ENCODE data around the gene RXRB.

Gene RXRB

GRCh38 chr6:33174784-33175183, 25.7 kb downstream of the RXRB start:
- no peak for DNase-seq

GRCh38 chr6:33173535-33174180, 26.8 kb downstream of the RXRB start:
- DNase-seq: no peak

GRCh38 chr6:33172688-33173534, 27.6 kb downstream of the RXRB start:
- peak; percentile 27 for DNase-seq

- no peak for DNase-seq
These were observed 28.4 kb downstream of the RXRB start for GRCh38 chr6:33171880-33172687.

GRCh38 chr6:33171016-33171879, 29.2 kb downstream of the RXRB start:
- no peak for DNase-seq

GRCh38 chr6:33170176-33171015, 30.1 kb downstream of the RXRB start:
- DNase-seq: no peak

GRCh38 chr6:33169291-33170175, 30.9 kb downstream of the RXRB start:
- no peak for DNase-seq

- no peak for DNase-seq
These were observed 31.8 kb downstream of the RXRB start for GRCh38 chr6:33168639-33169038.

GRCh38 chr6:33168284-33168601, 32.2 kb downstream of the RXRB start:
- no peak for DNase-seq

- no peak for DNase-seq
These were observed 32.8 kb downstream of the RXRB start for GRCh38 chr6:33167374-33168283.

GRCh38 chr6:33166811-33167210, 33.7 kb downstream of the RXRB start:
- no peak for DNase-seq

- DNase-seq: no peak
These were observed 34.1 kb downstream of the RXRB start for GRCh38 chr6:33166363-33166762.

GRCh38 chr6:33165581-33166258, 34.7 kb downstream of the RXRB start:
- no peak for DNase-seq

GRCh38 chr6:33164665-33165373, 35.6 kb downstream of the RXRB start:
- no peak for DNase-seq

- no peak for DNase-seq
These were observed 36.3 kb downstream of the RXRB start for GRCh38 chr6:33164176-33164575.

GRCh38 chr6:33163540-33163939, 36.9 kb downstream of the RXRB start:
- DNase-seq: no peak

GRCh38 chr6:33161354-33162331, 38.8 kb downstream of the RXRB start:
- peak; percentile 62 for DNase-seq

Measured in fibroblast of upper back skin (primary cell).